CD14-positive monocyte (primary cell): Measurements from ENCODE around the gene USP17L28. TPM values are rescaled to one million over a fixed set of nuclear protein-coding genes. Genes with fewer than 3 reads are reported as not detected.
"Not testable (repeated sequence)": the region's sequence is repeated elsewhere in the genome, so short reads cannot be mapped to it uniquely, and the experiment has no call there.

Source experiments
- DNase-seq, 3 donors: peaks; one replicate each; pipeline ENCODE4 v3.0.0-alpha.2; 2011 to 2022
- H2AFZ ChIP-seq: 2 replicates; pipeline ENCODE4 v1.6.0; 2012; ENCODE audit warnings: mild to moderate bottlenecking, low read depth, low read length, inconsistent platforms; ENCODE audit not compliant: insufficient read depth, poor library complexity, severe bottlenecking
- H3K27ac ChIP-seq, 2 donors: 1 replicate in 1 of 2; 2 replicates in 1 of 2; pipeline ENCODE4 v1.5.1; 2012 to 2013; ENCODE audit warnings: low read length in 2 of 2, control low read depth in 1 of 2, inconsistent platforms in 1 of 2, low read depth in 1 of 2, mild to moderate bottlenecking in 1 of 2
- H3K27me3 ChIP-seq, 2 donors: one replicate each; pipeline versions ENCODE4 v1.6.0 to v1.6.1; 2011 to 2013; ENCODE audit warnings: low read length in 2 of 2; ENCODE audit not compliant: control insufficient read depth in 2 of 2, insufficient read depth in 2 of 2
- H3K36me3 ChIP-seq, 2 donors: replicated peaks in 1 of 2; 1 replicate in 1 of 2; 2 replicates in 1 of 2; pipeline versions ENCODE4 v1.5.1 to v1.6.1; 2012 to 2013; ENCODE audit warnings: low read length in 2 of 2, control low read depth in 1 of 2, inconsistent platforms in 1 of 2, mild to moderate bottlenecking in 1 of 2; ENCODE audit not compliant: insufficient read depth in 2 of 2, control insufficient read depth in 1 of 2
- H3K4me1 ChIP-seq, 2 donors: 1 replicate in 1 of 2; 2 replicates in 1 of 2; pipeline versions ENCODE4 v1.5.1 to v1.6.1; 2012 to 2013; ENCODE audit warnings: low read length in 2 of 2, control low read depth in 1 of 2, inconsistent platforms in 1 of 2, mild to moderate bottlenecking in 1 of 2, moderate library complexity in 1 of 2; ENCODE audit not compliant: insufficient read depth in 2 of 2, control insufficient read depth in 1 of 2
- H3K4me2 ChIP-seq: replicated peaks from 2 replicates; pipeline ENCODE3; 2012; ENCODE audit warnings: low read length, moderate library complexity, mild to moderate bottlenecking; ENCODE audit not compliant: poor library complexity, severe bottlenecking; ENCODE audit errors: extremely low read depth
- H3K4me3 ChIP-seq, 3 experiments: fragments of 200-600 bp in 1 of 3; sonication (generic) in 1 of 3; replicated peaks in 1 of 3; 1 replicate in 2 of 3; 2 replicates in 1 of 3; pipeline ENCODE4 v1.5.1; 2011 to 2013; ENCODE audit warnings: low read length in 3 of 3, mild to moderate bottlenecking in 3 of 3, control low read depth in 2 of 3, low read depth in 2 of 3, inconsistent platforms in 1 of 3, moderate library complexity in 1 of 3
- H3K79me2 ChIP-seq: 2 replicates; pipeline ENCODE4 v1.6.0; 2012; ENCODE audit warnings: mild to moderate bottlenecking, control low read depth, inconsistent platforms, low read length, moderate library complexity; ENCODE audit not compliant: insufficient read depth
- H3K9ac ChIP-seq: 2 replicates; pipeline ENCODE4 v1.6.0; 2017; ENCODE audit warnings: low read length, mild to moderate bottlenecking; ENCODE audit not compliant: insufficient read depth, poor library complexity, severe bottlenecking
- H3K9me3 ChIP-seq, 2 donors: replicated peaks in 1 of 2; 1 replicate in 1 of 2; 2 replicates in 1 of 2; pipeline versions ENCODE4 v1.5.1 to v1.6.1; 2012 to 2013; ENCODE audit warnings: low read length in 2 of 2, control low read depth in 1 of 2; ENCODE audit not compliant: control insufficient read depth in 1 of 2, insufficient read depth in 1 of 2
- H4K20me1 ChIP-seq: 2 replicates; pipeline ENCODE4 v1.6.0; 2012; ENCODE audit warnings: mild to moderate bottlenecking, low read length, control low read depth, moderate library complexity; ENCODE audit not compliant: insufficient read depth
- H3K27ac Mint-ChIP-seq, 7 donors: one replicate each; pipeline ENCODE4 v1.8.0; 2020; ENCODE audit warnings: mild to moderate bottlenecking in 7 of 7, mixed read lengths in 7 of 7, moderate library complexity in 6 of 7, inconsistent platforms in 2 of 7
- H3K27me3 Mint-ChIP-seq, 3 donors: one replicate each; pipeline ENCODE4 v1.8.0; 2021 to 2022; ENCODE audit warnings: low read depth in 3 of 3, mild to moderate bottlenecking in 3 of 3, mixed read lengths in 3 of 3, moderate library complexity in 3 of 3, inconsistent platforms in 1 of 3
- H3K36me3 Mint-ChIP-seq, 2 donors: one replicate each; pipeline ENCODE4 v1.8.0; 2020; ENCODE audit warnings: mixed read lengths in 2 of 2, inconsistent platforms in 1 of 2, mild to moderate bottlenecking in 1 of 2
- H3K4me1 Mint-ChIP-seq: one replicate; pipeline ENCODE4 v1.8.0; 2020; ENCODE audit warnings: mild to moderate bottlenecking, mixed read lengths
- H3K4me3 Mint-ChIP-seq, 2 donors: one replicate each; pipeline ENCODE4 v1.8.0; 2020; ENCODE audit warnings: mild to moderate bottlenecking in 2 of 2, mixed read lengths in 2 of 2, moderate library complexity in 1 of 2
- H3K9me3 Mint-ChIP-seq, 7 donors: one replicate each; pipeline ENCODE4 v1.8.0; 2020 to 2022; ENCODE audit warnings: mixed read lengths in 7 of 7, mild to moderate bottlenecking in 6 of 7, moderate library complexity in 6 of 7, inconsistent platforms in 2 of 7
- WGBS: methylation state at CpG from one replicate; pipeline ENCODE4 v1.1.5; 2013; ENCODE audit warnings: missing lambda C conversion rate; ENCODE audit not compliant: insufficient coverage; 5-methylcytosine and 5-hydroxymethylcytosine counted together
- intact Hi-C, 2 donors: fragments of 100-400 bp; cut with micrococcal nuclease; formaldehyde crosslinking; loops; one replicate each; pipeline versions ENCODE4 v1.15.0 to v1.15.1; 2023
- polyA plus RNA-seq, 3 donors: library from polyadenylated mRNA; depleted of rRNA in 1 of 3; unstranded in 2 of 3; stranded (reverse) in 1 of 3; fragments of 300-500 nt in 2 of 3; fragments of >200 nt in 1 of 3; fragmentation: Illumina TruSeq in 2 of 3; gene quantifications; 1 replicate in 2 of 3; 2 replicates in 1 of 3; pipeline ENCODE4 v1.2.3, GENCODE V29; 2012 to 2021

The USP17L28 gene
- polyA plus RNA-seq, 3 donors, result not detected

- H3K36me3 Mint-ChIP-seq, H3K79me2 ChIP-seq, H3K27me3 Mint-ChIP-seq, H3K4me1 ChIP-seq, DNase-seq, intact Hi-C loops, H3K9me3 ChIP-seq, H3K27ac ChIP-seq, H3K9ac ChIP-seq, H3K36me3 ChIP-seq, H4K20me1 ChIP-seq, H3K4me1 Mint-ChIP-seq, H2AFZ ChIP-seq, H3K4me3 ChIP-seq, H3K27ac Mint-ChIP-seq, H3K27me3 ChIP-seq, H3K9me3 Mint-ChIP-seq, H3K4me3 Mint-ChIP-seq, H3K4me2 ChIP-seq: not testable (repeated sequence)
- no CpG with 5 or more reads among the region's 15 CpGs for WGBS
These were observed 4.6 kb downstream of the USP17L28 start, which contains the start of gene USP17L29 for GRCh38 chr4:9353338-9353737. TSS of gene USP17L29 (plus strand) at chr4:9353638. CDS start at chr4:9353638, 0 bp downstream.

GRCh38 chr4:9362829-9363228, 14.1 kb downstream of the USP17L28 start, which contains the start of gene USP17L30:
TSS of gene USP17L30 (plus strand) at chr4:9363129. CDS start at chr4:9363129, 0 bp downstream.
- H3K27ac Mint-ChIP-seq, DNase-seq, H3K4me3 Mint-ChIP-seq: not testable (repeated sequence)

GRCh38 chr4:9379881-9380280, 31.2 kb downstream of the USP17L28 start:
- H3K27ac ChIP-seq, H3K4me1 Mint-ChIP-seq, H3K9me3 ChIP-seq, H3K36me3 Mint-ChIP-seq, DNase-seq, H3K27me3 ChIP-seq, H2AFZ ChIP-seq, H3K4me3 ChIP-seq, H3K9me3 Mint-ChIP-seq, H4K20me1 ChIP-seq, H3K36me3 ChIP-seq, H3K4me1 ChIP-seq, H3K4me2 ChIP-seq, intact Hi-C loops, H3K4me3 Mint-ChIP-seq, H3K27ac Mint-ChIP-seq, H3K27me3 Mint-ChIP-seq, H3K9ac ChIP-seq, H3K79me2 ChIP-seq: not testable (repeated sequence)
- 60% methylated on average over 1 of the region's 1 CpG for WGBS

More at GRCh38 chr4:9362829-9363228, 14.1 kb downstream of the USP17L28 start, which contains the start of gene USP17L30:
- H3K9me3 ChIP-seq, intact Hi-C loops, H2AFZ ChIP-seq, H3K27me3 ChIP-seq, H3K36me3 Mint-ChIP-seq, H3K36me3 ChIP-seq, H3K4me1 ChIP-seq, H3K4me2 ChIP-seq, H4K20me1 ChIP-seq, H3K4me1 Mint-ChIP-seq, H3K27me3 Mint-ChIP-seq, H3K4me3 ChIP-seq, H3K9ac ChIP-seq, H3K79me2 ChIP-seq, H3K27ac ChIP-seq, H3K9me3 Mint-ChIP-seq: not testable (repeated sequence)
- no CpG with 5 or more reads among the region's 15 CpGs for WGBS
